Glomerular visceral epithelial cell (primary cell): ENCODE measurements around the gene PTCD1.

Experiments used
- DNase-seq: peaks from one replicate; pipeline ENCODE4 v3.0.0-alpha.2; 2016; ENCODE audit errors: extremely low spot score

PTCD1 gene

GRCh38 chr7:99438573-99439480, at the start of gene PTCD1, which contains the start of gene CPSF4:
Gene PTCD1, minus strand, starts transcription at chr7:99438798. Its CDS starts 3,556 bp downstream, at chr7:99435242.
Gene CPSF4, plus strand, starts transcription at chr7:99438943. Its CDS starts 140 bp downstream, at chr7:99439083.
- DNase-seq = peak; percentile 93

- no peak for DNase-seq
Observed at GRCh38 chr7:99485094-99485493, 46.5 kb upstream of the PTCD1 start.

- no peak for DNase-seq
Observed at GRCh38 chr7:99478464-99479440, 40.2 kb upstream of the PTCD1 start.

- DNase-seq = no peak
Observed at GRCh38 chr7:99476107-99476506, 37.5 kb upstream of the PTCD1 start.

GRCh38 chr7:99473315-99473596, 34.7 kb upstream of the PTCD1 start:
- DNase-seq = peak; percentile 39

- peak; percentile 94 for DNase-seq
Observed at GRCh38 chr7:99472561-99473314, 34.1 kb upstream of the PTCD1 start, which contains the start of gene ZNF789. Gene ZNF789, plus strand, starts transcription at chr7:99472890. Its CDS starts 3,567 bp downstream, at chr7:99476457.

- DNase-seq = no peak
Observed at GRCh38 chr7:99469381-99470065, 30.9 kb upstream of the PTCD1 start.

- no peak for DNase-seq
Observed at GRCh38 chr7:99468336-99468918, 29.8 kb upstream of the PTCD1 start.

- DNase-seq = no peak
Observed at GRCh38 chr7:99465421-99465768, 26.8 kb upstream of the PTCD1 start.

GRCh38 chr7:99461221-99461620, 22.6 kb upstream of the PTCD1 start:
- no peak for DNase-seq

GRCh38 chr7:99460651-99461050, 22.1 kb upstream of the PTCD1 start:
- DNase-seq = no peak

- DNase-seq = peak; percentile 35
Observed at GRCh38 chr7:99459087-99459486, 20.5 kb upstream of the PTCD1 start.

- no peak for DNase-seq
Observed at GRCh38 chr7:99457650-99458493, 19.3 kb upstream of the PTCD1 start.

- DNase-seq = no peak
Observed at GRCh38 chr7:99457050-99457649, 18.6 kb upstream of the PTCD1 start.

GRCh38 chr7:99456288-99456687, 17.7 kb upstream of the PTCD1 start:
- no peak for DNase-seq

GRCh38 chr7:99455874-99456273, 17.3 kb upstream of the PTCD1 start:
- DNase-seq = no peak

GRCh38 chr7:99453105-99453504, 14.5 kb upstream of the PTCD1 start:
- DNase-seq = no peak

- DNase-seq = no peak
Observed at GRCh38 chr7:99452541-99452940, 13.9 kb upstream of the PTCD1 start.

- no peak for DNase-seq
Observed at GRCh38 chr7:99451936-99452335, 13.3 kb upstream of the PTCD1 start.
